Measurements from ENCODE around the gene SEMA5A. TPM values are rescaled to one million over a fixed set of nuclear protein-coding genes. Genes with fewer than 3 reads are reported as not detected.
A peak's percentile ranks its signal among the peaks of the same experiment; 100 is the strongest.

The SEMA5A gene
- total RNA-seq, 1 donor from 2014 or later: 189 TPM

DNA sequence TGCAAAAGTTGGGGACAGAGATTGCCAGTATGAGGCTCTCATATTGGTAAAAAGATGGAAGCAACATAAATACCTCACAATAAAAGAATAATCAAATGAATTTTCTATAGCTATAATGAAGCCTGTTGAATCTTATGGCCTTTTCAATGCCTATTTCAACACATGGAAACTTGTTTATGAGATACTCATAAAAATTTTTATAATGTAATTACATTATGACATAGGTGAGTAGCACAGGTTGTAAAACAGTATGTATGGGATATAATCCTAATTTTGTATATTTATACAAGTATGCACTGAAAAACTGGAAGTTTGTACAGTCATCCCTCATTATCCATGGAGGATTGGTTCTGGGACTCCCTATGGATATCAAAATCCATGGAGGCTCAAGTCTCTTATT is 21.2 kb upstream of the SEMA5A start:
- Mint-ChIP-seq H3K27ac (ENCODE audit: unreplicated experiment) (no peak overlapping the region), H3K4me1 (ENCODE audit: unreplicated experiment) (peaks cover 21% of the 10 kb centered on the region), H3K36me3 (ENCODE audit: unreplicated experiment) (no peaks in the 10 kb centered on the region), H3K9me3 (ENCODE audit: unreplicated experiment) (no peaks in the 10 kb centered on the region), H3K27me3 (ENCODE audit: unreplicated experiment) (no peaks in the 10 kb centered on the region), H3K4me3 (ENCODE audit: unreplicated experiment) (no peak overlapping the region)
- no peak for DNase-seq (ENCODE audit: extremely low spot score, unreplicated experiment)
- TF ChIP-seq, protein P1, sequence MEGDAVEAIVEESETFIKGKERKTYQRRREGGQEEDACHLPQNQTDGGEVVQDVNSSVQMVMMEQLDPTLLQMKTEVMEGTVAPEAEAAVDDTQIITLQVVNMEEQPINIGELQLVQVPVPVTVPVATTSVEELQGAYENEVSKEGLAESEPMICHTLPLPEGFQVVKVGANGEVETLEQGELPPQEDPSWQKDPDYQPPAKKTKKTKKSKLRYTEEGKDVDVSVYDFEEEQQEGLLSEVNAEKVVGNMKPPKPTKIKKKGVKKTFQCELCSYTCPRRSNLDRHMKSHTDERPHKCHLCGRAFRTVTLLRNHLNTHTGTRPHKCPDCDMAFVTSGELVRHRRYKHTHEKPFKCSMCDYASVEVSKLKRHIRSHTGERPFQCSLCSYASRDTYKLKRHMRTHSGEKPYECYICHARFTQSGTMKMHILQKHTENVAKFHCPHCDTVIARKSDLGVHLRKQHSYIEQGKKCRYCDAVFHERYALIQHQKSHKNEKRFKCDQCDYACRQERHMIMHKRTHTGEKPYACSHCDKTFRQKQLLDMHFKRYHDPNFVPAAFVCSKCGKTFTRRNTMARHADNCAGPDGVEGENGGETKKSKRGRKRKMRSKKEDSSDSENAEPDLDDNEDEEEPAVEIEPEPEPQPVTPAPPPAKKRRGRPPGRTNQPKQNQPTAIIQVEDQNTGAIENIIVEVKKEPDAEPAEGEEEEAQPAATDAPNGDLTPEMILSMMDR (IDR thresholded peaks at IDR 0.05): no peak

DNA sequence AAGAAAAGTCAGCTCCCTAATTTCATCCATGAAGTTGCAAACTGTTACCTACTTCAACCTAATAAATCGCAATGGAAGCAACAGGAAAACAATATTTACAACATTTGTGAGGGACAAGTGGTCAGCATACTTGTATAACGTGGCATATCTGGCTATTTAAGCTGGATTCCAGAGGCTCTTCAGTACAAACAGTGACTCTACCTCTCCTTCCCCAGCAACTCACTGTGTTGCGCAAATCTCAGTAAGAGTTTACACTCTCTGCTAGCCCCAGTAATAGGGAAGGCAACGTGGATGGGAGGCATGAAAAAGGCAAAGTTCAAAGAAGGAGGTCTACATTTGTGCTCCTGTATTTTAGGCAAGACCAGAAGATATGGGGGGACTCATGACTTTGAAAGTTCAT is 18.9 kb upstream of the SEMA5A start:
- TF ChIP-seq, protein P1 (IDR thresholded peaks at IDR 0.05): no peak
- no peak for DNase-seq (ENCODE audit: extremely low spot score, unreplicated experiment)

DNA sequence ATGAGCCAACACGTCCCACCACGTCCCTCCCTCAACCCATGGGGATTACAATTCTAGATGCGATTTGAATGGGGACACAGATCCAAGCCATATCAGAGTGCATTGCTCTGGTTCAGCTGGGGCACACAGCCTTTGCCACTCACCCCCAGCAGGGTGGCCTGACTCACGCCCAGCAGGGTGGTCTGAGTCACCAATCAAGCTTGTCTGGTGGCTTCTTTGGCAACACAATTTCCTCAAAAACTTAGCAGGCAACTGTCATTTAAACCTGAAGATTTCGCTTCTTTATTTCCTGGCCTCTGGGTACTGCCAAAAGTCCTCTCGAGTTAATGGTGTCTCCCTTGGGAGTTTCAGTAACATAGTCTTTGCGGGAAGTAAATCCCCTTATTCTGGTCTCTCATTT is 16.3 kb upstream of the SEMA5A start:
- peaks cover 44% of the 10 kb centered on the region for H3K4me1 Mint-ChIP-seq (ENCODE audit: unreplicated experiment)
- peak overlapping the region; percentile 12 for H3K27ac Mint-ChIP-seq (ENCODE audit: unreplicated experiment)
- no peak for DNase-seq (ENCODE audit: extremely low spot score, unreplicated experiment)
- no peaks in the 10 kb centered on the region for H3K36me3 Mint-ChIP-seq (ENCODE audit: unreplicated experiment)
- H3K4me3 Mint-ChIP-seq (ENCODE audit: unreplicated experiment): no peak overlapping the region
- H3K9me3 Mint-ChIP-seq (ENCODE audit: unreplicated experiment): no peaks in the 10 kb centered on the region
- TF ChIP-seq, protein P1 (IDR thresholded peaks at IDR 0.05): no peak
- no peaks in the 10 kb centered on the region for H3K27me3 Mint-ChIP-seq (ENCODE audit: unreplicated experiment)

More for the DNA sequence above, 18.9 kb upstream of the SEMA5A start:
- no peak overlapping the region for H3K4me3 Mint-ChIP-seq (ENCODE audit: unreplicated experiment)
- H3K36me3 Mint-ChIP-seq (ENCODE audit: unreplicated experiment): no peaks in the 10 kb centered on the region
- peaks cover 29% of the 10 kb centered on the region for H3K4me1 Mint-ChIP-seq (ENCODE audit: unreplicated experiment)
- H3K27me3 Mint-ChIP-seq (ENCODE audit: unreplicated experiment): no peaks in the 10 kb centered on the region
- H3K27ac Mint-ChIP-seq (ENCODE audit: unreplicated experiment): no peak overlapping the region
- no peaks in the 10 kb centered on the region for H3K9me3 Mint-ChIP-seq (ENCODE audit: unreplicated experiment)

DNA sequence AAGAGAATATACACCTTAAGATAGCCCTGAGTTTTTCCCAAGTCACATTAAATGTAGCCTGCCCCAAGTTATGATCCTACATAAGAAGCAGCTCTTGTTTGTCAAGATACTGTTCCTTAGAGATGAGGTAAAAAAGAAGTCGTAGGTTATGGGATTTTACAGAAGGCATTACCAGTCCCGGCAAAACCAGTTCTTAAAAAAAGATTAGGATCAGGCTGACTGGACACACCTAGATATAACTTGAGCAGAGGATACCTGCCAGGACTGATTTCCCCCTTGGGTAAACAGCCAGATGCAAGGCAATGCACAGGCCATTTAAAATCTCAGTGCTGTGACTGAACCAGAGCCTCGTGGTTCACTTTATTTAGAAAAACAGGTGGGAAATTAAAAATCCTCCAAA is 14.1 kb upstream of the SEMA5A start:
- H3K9me3 Mint-ChIP-seq (ENCODE audit: unreplicated experiment): peaks cover 10% of the 10 kb centered on the region
- no peak overlapping the region for H3K4me3 Mint-ChIP-seq (ENCODE audit: unreplicated experiment)
- H3K36me3 Mint-ChIP-seq (ENCODE audit: unreplicated experiment): peaks cover 2% of the 10 kb centered on the region
- no peaks in the 10 kb centered on the region for H3K27me3 Mint-ChIP-seq (ENCODE audit: unreplicated experiment)
- peaks cover 55% of the 10 kb centered on the region for H3K4me1 Mint-ChIP-seq (ENCODE audit: unreplicated experiment)
- TF ChIP-seq, protein P1 (IDR thresholded peaks at IDR 0.05): no peak
- no peak overlapping the region for H3K27ac Mint-ChIP-seq (ENCODE audit: unreplicated experiment)
- DNase-seq (ENCODE audit: extremely low spot score, unreplicated experiment): no peak

DNA sequence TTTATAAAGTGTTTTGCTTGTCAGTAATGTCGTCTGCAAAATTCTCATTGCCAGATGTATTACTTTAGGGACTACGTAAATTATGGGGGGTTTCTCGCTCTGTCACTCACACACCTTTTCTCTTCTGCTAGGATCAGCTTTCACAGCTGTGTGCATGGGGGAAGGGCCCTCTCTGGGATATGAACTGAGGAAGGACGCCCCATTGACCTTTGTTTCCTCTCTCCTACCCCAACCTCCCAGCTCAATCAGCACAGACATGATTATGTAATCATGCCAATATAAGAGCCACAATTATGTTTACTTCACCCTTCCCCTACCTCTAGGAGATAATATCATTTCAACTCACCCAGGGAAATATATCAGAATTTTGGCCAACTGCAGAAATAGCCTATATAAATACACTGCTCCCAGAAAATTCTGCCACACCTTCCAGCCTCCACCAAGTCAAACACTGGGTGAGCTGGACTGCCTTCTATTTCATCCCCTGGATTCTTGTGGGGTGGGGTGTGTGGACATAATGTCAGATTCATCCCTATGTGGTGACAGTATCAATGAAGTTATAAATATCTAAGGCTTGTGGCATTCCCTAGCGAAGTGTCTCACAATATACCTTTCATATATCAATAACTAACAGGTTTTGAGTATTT is 12.6 kb upstream of the SEMA5A start:
- TF ChIP-seq, protein P1 (IDR thresholded peaks at IDR 0.05): no peak
- H3K4me3 Mint-ChIP-seq (ENCODE audit: unreplicated experiment): no peak overlapping the region
- H3K9me3 Mint-ChIP-seq (ENCODE audit: unreplicated experiment): peaks cover 10% of the 10 kb centered on the region
- peaks cover 8% of the 10 kb centered on the region for H3K36me3 Mint-ChIP-seq (ENCODE audit: unreplicated experiment)
- H3K27ac Mint-ChIP-seq (ENCODE audit: unreplicated experiment): no peak overlapping the region
- H3K4me1 Mint-ChIP-seq (ENCODE audit: unreplicated experiment): peaks cover 47% of the 10 kb centered on the region
- no peak for DNase-seq (ENCODE audit: extremely low spot score, unreplicated experiment)
- H3K27me3 Mint-ChIP-seq (ENCODE audit: unreplicated experiment): no peaks in the 10 kb centered on the region
